Testis (tissue), 2 donors: ENCODE measurements around the gene DDX4.

Source experiments
- POLR2A ChIP-seq: fragments of 450-650 bp; IDR thresholded peaks from one replicate; pipeline ENCODE4 v1.6.1; 2017; ENCODE audit warnings: antibody characterized with exemption, mild to moderate bottlenecking, moderate library complexity
- TF ChIP-seq, protein P1 (sequence below), 3 experiments: fragments of 450-650 bp in 2 of 3; fragments of 200-600 bp in 1 of 3; sonication (generic) in 1 of 3; IDR thresholded peaks; one replicate each; pipeline ENCODE4 v1.5.1; 2016 to 2019; ENCODE audit warnings: antibody characterized with exemption in 3 of 3, mild to moderate bottlenecking in 2 of 3, moderate library complexity in 1 of 3

DNA sequence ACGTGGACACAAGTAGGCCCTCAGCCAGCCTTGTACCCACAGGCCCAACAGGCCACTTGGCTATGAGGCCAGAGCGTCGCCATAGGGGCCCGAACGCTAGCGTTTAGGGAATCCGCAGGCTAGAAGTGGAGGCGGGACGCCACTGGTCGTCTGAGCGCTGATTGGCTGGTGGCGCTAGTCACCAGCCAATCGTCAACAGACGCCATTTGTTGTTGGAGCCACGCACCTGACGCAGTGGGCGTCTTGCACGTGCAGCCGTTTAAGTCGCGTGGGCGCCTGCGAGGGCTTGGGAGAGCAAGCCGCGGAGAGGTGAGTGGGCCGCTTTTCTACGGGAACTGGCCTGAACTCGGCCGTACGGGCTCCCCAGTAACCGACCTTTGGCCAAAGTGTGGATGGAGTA is at the start of gene DDX4:
- TF ChIP-seq, protein P1, sequence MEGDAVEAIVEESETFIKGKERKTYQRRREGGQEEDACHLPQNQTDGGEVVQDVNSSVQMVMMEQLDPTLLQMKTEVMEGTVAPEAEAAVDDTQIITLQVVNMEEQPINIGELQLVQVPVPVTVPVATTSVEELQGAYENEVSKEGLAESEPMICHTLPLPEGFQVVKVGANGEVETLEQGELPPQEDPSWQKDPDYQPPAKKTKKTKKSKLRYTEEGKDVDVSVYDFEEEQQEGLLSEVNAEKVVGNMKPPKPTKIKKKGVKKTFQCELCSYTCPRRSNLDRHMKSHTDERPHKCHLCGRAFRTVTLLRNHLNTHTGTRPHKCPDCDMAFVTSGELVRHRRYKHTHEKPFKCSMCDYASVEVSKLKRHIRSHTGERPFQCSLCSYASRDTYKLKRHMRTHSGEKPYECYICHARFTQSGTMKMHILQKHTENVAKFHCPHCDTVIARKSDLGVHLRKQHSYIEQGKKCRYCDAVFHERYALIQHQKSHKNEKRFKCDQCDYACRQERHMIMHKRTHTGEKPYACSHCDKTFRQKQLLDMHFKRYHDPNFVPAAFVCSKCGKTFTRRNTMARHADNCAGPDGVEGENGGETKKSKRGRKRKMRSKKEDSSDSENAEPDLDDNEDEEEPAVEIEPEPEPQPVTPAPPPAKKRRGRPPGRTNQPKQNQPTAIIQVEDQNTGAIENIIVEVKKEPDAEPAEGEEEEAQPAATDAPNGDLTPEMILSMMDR (IDR thresholded peaks at IDR 0.05) = no peak
- no peak for TF ChIP-seq POLR2A
